C4-2B (cell line): ENCODE results near the gene C1S.

Source experiments
- H3K27ac ChIP-seq: fragments of 450-650 bp; 2 replicates; pipeline ENCODE4 v1.5.1; 2017
- CTCF ChIP-seq: fragments of 450-650 bp; conservative IDR thresholded peaks from 2 replicates; pipeline ENCODE4 v1.5.1; 2017; ENCODE audit warnings: mild to moderate bottlenecking
- ZFX ChIP-seq: fragments of 450-650 bp; IDR thresholded peaks from 2 replicates; pipeline ENCODE4 v1.6.1; 2017

The C1S gene

GRCh38 chr12:7078163-7078562 is 17.6 kb downstream of the C1S start:
- TF ChIP-seq ZFX (no peak), CTCF (peak; percentile 35)
- no peak overlapping the region for H3K27ac ChIP-seq

- TF ChIP-seq ZFX: no peak
- TF ChIP-seq CTCF: no peak
- no peak overlapping the region for H3K27ac ChIP-seq
Measured at GRCh38 chr12:7079826-7080125, 19.3 kb downstream of the C1S start.

GRCh38 chr12:7081037-7081436 is 20.5 kb downstream of the C1S start:
- H3K27ac ChIP-seq: no peak overlapping the region
- TF ChIP-seq CTCF (no peak), ZFX (no peak)

- no peak overlapping the region for H3K27ac ChIP-seq
- TF ChIP-seq CTCF (no peak), ZFX (no peak)
Measured at GRCh38 chr12:7083125-7083524, 22.6 kb downstream of the C1S start.

- no peak overlapping the region for H3K27ac ChIP-seq
Measured at GRCh38 chr12:7089196-7089871, 28.8 kb downstream of the C1S start.

GRCh38 chr12:7090222-7090998 is 29.9 kb downstream of the C1S start:
- TF ChIP-seq CTCF: no peak
- TF ChIP-seq ZFX: no peak
- no peak overlapping the region for H3K27ac ChIP-seq

More at GRCh38 chr12:7089196-7089871, 28.8 kb downstream of the C1S start:
- no peak for TF ChIP-seq CTCF
- no peak for TF ChIP-seq ZFX

GRCh38 chr12:7091171-7091570 is 30.7 kb downstream of the C1S start:
- no peak overlapping the region for H3K27ac ChIP-seq
- no peak for TF ChIP-seq CTCF
- TF ChIP-seq ZFX: no peak
